Stimulated activated CD8-positive, alpha-beta memory T cell treated with anti-CD3 and anti-CD28 coated beads, Interleukin-12 subunit alpha, Interleukin-12 subunit beta, amount 100 ng/mL, for 1 hour (primary cell): ENCODE data around the gene PCDHA4.
"Not testable (repeated sequence)": the region's sequence is repeated elsewhere in the genome, so short reads cannot be mapped to it uniquely, and the experiment has no call there.

Experiments
- DNase-seq: peaks from one replicate; pipeline ENCODE4 v3.0.0-alpha.2; 2020; ENCODE audit warnings: low read depth

Gene PCDHA4

GRCh38 chr5:140821375-140822280 lies 14.8 kb downstream of the PCDHA4 start, which contains the start of gene PCDHA5:
Gene PCDHA5, plus strand, starts transcription at chr5:140821613.
- DNase-seq = no peak

- DNase-seq = no peak
These were observed 15.4 kb downstream of the PCDHA4 start for GRCh38 chr5:140822281-140822629.

GRCh38 chr5:140822969-140823368 lies 16.1 kb downstream of the PCDHA4 start:
- DNase-seq = not testable (repeated sequence)

GRCh38 chr5:140823475-140823874 lies 16.6 kb downstream of the PCDHA4 start:
- DNase-seq = no peak

- DNase-seq = no peak
These were observed 21.0 kb downstream of the PCDHA4 start, which contains the start of gene PCDHA6 for GRCh38 chr5:140827704-140828361. Gene PCDHA6, plus strand, starts transcription at chr5:140827960. Its CDS starts 132 bp downstream, at chr5:140828092.

GRCh38 chr5:140828362-140828737 lies 21.5 kb downstream of the PCDHA4 start:
- no peak for DNase-seq

GRCh38 chr5:140829511-140830501 lies 22.9 kb downstream of the PCDHA4 start:
- not testable (repeated sequence) for DNase-seq

GRCh38 chr5:140833993-140834392 lies 27.1 kb downstream of the PCDHA4 start, which contains the start of gene PCDHA7:
Gene PCDHA7, plus strand, starts transcription at chr5:140834269. Its CDS starts 115 bp downstream, at chr5:140834384.
- no peak for DNase-seq

GRCh38 chr5:140834439-140835008 lies 27.7 kb downstream of the PCDHA4 start:
- not testable (repeated sequence) for DNase-seq

GRCh38 chr5:140835622-140836510 lies 29.0 kb downstream of the PCDHA4 start:
- DNase-seq = no peak

GRCh38 chr5:140840978-140841962 lies 34.4 kb downstream of the PCDHA4 start, which contains the start of gene PCDHA8:
Gene PCDHA8, plus strand, starts transcription at chr5:140841187. Its CDS starts 135 bp downstream, at chr5:140841322.
- DNase-seq = no peak

- DNase-seq = no peak
These were observed 36.2 kb downstream of the PCDHA4 start for GRCh38 chr5:140842798-140843733.

- DNase-seq = not testable (repeated sequence)
These were observed 41.6 kb downstream of the PCDHA4 start, which contains the start of gene PCDHA9 for GRCh38 chr5:140848139-140849102. Gene PCDHA9, plus strand, starts transcription at chr5:140848382. Its CDS starts 114 bp downstream, at chr5:140848496.

GRCh38 chr5:140849831-140850634 lies 43.2 kb downstream of the PCDHA4 start:
- not testable (repeated sequence) for DNase-seq
